Measurements from ENCODE around the gene FGF19.

Gene FGF19

GRCh38 chr11:69708736-69709401, 5.0 kb upstream of the FGF19 start:
- Mint-ChIP-seq H3K4me3 (no peak overlapping the region), H3K27me3 (peaks cover 53% of the 10 kb centered on the region)

GRCh38 chr11:69707176-69707575, 3.4 kb upstream of the FGF19 start:
- intact Hi-C loops (cut with micrococcal nuclease) = no loop called here
- Mint-ChIP-seq H3K36me3 (ENCODE audit: low read depth) (no peaks in the 10 kb centered on the region), H3K9me3 (no peaks in the 10 kb centered on the region), H3K4me1 (ENCODE audit: low read depth) (peaks cover 13% of the 10 kb centered on the region), H3K27me3 (peaks cover 68% of the 10 kb centered on the region), H3K27ac (no peak overlapping the region), H3K4me3 (no peak overlapping the region)

More at GRCh38 chr11:69708736-69709401, 5.0 kb upstream of the FGF19 start:
- no peaks in the 10 kb centered on the region for H3K9me3 Mint-ChIP-seq
- no peak overlapping the region for H3K27ac Mint-ChIP-seq
- peaks cover 22% of the 10 kb centered on the region for H3K4me1 Mint-ChIP-seq (ENCODE audit: low read depth)
- intact Hi-C loops (cut with micrococcal nuclease) = no loop called here
- no peaks in the 10 kb centered on the region for H3K36me3 Mint-ChIP-seq (ENCODE audit: low read depth)

- no peaks in the 10 kb centered on the region for H3K36me3 Mint-ChIP-seq (ENCODE audit: low read depth)
- peaks cover 9% of the 10 kb centered on the region for H3K4me1 Mint-ChIP-seq (ENCODE audit: low read depth)
- no peak overlapping the region for H3K4me3 Mint-ChIP-seq
- H3K27me3 Mint-ChIP-seq = peaks cover 74% of the 10 kb centered on the region
- intact Hi-C loops (cut with micrococcal nuclease) = no loop called here
- H3K9me3 Mint-ChIP-seq = no peaks in the 10 kb centered on the region
- no peak overlapping the region for H3K27ac Mint-ChIP-seq
Measured at GRCh38 chr11:69705901-69706787, 2.3 kb upstream of the FGF19 start.

GRCh38 chr11:69705351-69705811, 1.6 kb upstream of the FGF19 start:
- H3K27me3 Mint-ChIP-seq = peaks cover 81% of the 10 kb centered on the region
- no peaks in the 10 kb centered on the region for H3K36me3 Mint-ChIP-seq (ENCODE audit: low read depth)
- H3K9me3 Mint-ChIP-seq = no peaks in the 10 kb centered on the region
- H3K4me3 Mint-ChIP-seq = no peak overlapping the region
- no peak overlapping the region for H3K27ac Mint-ChIP-seq
- intact Hi-C loops (cut with micrococcal nuclease) = no loop called here
- peaks cover 9% of the 10 kb centered on the region for H3K4me1 Mint-ChIP-seq (ENCODE audit: low read depth)

GRCh38 chr11:69704508-69705253, 859 bp upstream of the FGF19 start:
- H3K4me3 Mint-ChIP-seq = no peak overlapping the region
- H3K27ac Mint-ChIP-seq = no peak overlapping the region
- H3K9me3 Mint-ChIP-seq = no peaks in the 10 kb centered on the region
- no peaks in the 10 kb centered on the region for H3K36me3 Mint-ChIP-seq (ENCODE audit: low read depth)
- H3K4me1 Mint-ChIP-seq (ENCODE audit: low read depth) = peaks cover 9% of the 10 kb centered on the region
- peaks cover 84% of the 10 kb centered on the region for H3K27me3 Mint-ChIP-seq
- intact Hi-C loops (cut with micrococcal nuclease) = no loop called here

- no peaks in the 10 kb centered on the region for H3K9me3 Mint-ChIP-seq
- H3K27me3 Mint-ChIP-seq = peaks cover 89% of the 10 kb centered on the region
- H3K27ac Mint-ChIP-seq = no peak overlapping the region
- H3K4me1 Mint-ChIP-seq (ENCODE audit: low read depth) = peaks cover 9% of the 10 kb centered on the region
- intact Hi-C loops (cut with micrococcal nuclease) = no loop called here
- H3K36me3 Mint-ChIP-seq (ENCODE audit: low read depth) = no peaks in the 10 kb centered on the region
- no peak overlapping the region for H3K4me3 Mint-ChIP-seq
Measured at GRCh38 chr11:69703453-69703767, 412 bp downstream of the FGF19 start.

- Mint-ChIP-seq H3K4me3 (no peak overlapping the region), H3K4me1 (ENCODE audit: low read depth) (peaks cover 9% of the 10 kb centered on the region), H3K36me3 (ENCODE audit: low read depth) (no peaks in the 10 kb centered on the region), H3K9me3 (no peaks in the 10 kb centered on the region), H3K27ac (no peak overlapping the region), H3K27me3 (peaks cover 88% of the 10 kb centered on the region)
- intact Hi-C loops (cut with micrococcal nuclease) = no loop called here
Measured at GRCh38 chr11:69702769-69703452, 911 bp downstream of the FGF19 start.

- H3K9me3 Mint-ChIP-seq = no peaks in the 10 kb centered on the region
- intact Hi-C loops (cut with micrococcal nuclease) = no loop called here
- H3K4me3 Mint-ChIP-seq = no peak overlapping the region
- H3K27ac Mint-ChIP-seq = no peak overlapping the region
- H3K36me3 Mint-ChIP-seq (ENCODE audit: low read depth) = no peaks in the 10 kb centered on the region
- peaks cover 84% of the 10 kb centered on the region for H3K27me3 Mint-ChIP-seq
- H3K4me1 Mint-ChIP-seq (ENCODE audit: low read depth) = peaks cover 9% of the 10 kb centered on the region
Measured at GRCh38 chr11:69702239-69702691, 1.6 kb downstream of the FGF19 start.

GRCh38 chr11:69700278-69701140, 3.3 kb downstream of the FGF19 start:
- Mint-ChIP-seq H3K9me3 (no peaks in the 10 kb centered on the region), H3K27me3 (peaks cover 73% of the 10 kb centered on the region), H3K4me3 (no peak overlapping the region), H3K36me3 (ENCODE audit: low read depth) (no peaks in the 10 kb centered on the region), H3K4me1 (ENCODE audit: low read depth) (peaks cover 6% of the 10 kb centered on the region), H3K27ac (no peak overlapping the region)
- intact Hi-C loops (cut with micrococcal nuclease) = no loop called here

- Mint-ChIP-seq H3K9me3 (no peaks in the 10 kb centered on the region), H3K4me3 (no peak overlapping the region), H3K36me3 (ENCODE audit: low read depth) (no peaks in the 10 kb centered on the region), H3K4me1 (ENCODE audit: low read depth) (no peaks in the 10 kb centered on the region), H3K27ac (no peak overlapping the region), H3K27me3 (peaks cover 63% of the 10 kb centered on the region)
- intact Hi-C loops (cut with micrococcal nuclease) = no loop called here
Measured at GRCh38 chr11:69699213-69699612, 4.6 kb downstream of the FGF19 start.

- Mint-ChIP-seq H3K36me3 (ENCODE audit: low read depth) (no peaks in the 10 kb centered on the region), H3K9me3 (no peaks in the 10 kb centered on the region), H3K27ac (no peak overlapping the region), H3K4me3 (no peak overlapping the region), H3K4me1 (ENCODE audit: low read depth) (no peaks in the 10 kb centered on the region), H3K27me3 (peaks cover 54% of the 10 kb centered on the region)
- intact Hi-C loops (cut with micrococcal nuclease) = no loop called here
Measured at GRCh38 chr11:69698362-69698761, 5.5 kb downstream of the FGF19 start.

- Mint-ChIP-seq H3K27me3 (peaks cover 51% of the 10 kb centered on the region), H3K27ac (no peak overlapping the region), H3K9me3 (no peaks in the 10 kb centered on the region), H3K4me3 (no peak overlapping the region), H3K36me3 (ENCODE audit: low read depth) (no peaks in the 10 kb centered on the region), H3K4me1 (ENCODE audit: low read depth) (no peaks in the 10 kb centered on the region)
- intact Hi-C loops (cut with micrococcal nuclease) = no loop called here
Measured at GRCh38 chr11:69697861-69698260, 6.0 kb downstream of the FGF19 start.

GRCh38 chr11:69697469-69697843, 6.4 kb downstream of the FGF19 start:
- H3K27ac Mint-ChIP-seq = no peak overlapping the region
- peaks cover 50% of the 10 kb centered on the region for H3K27me3 Mint-ChIP-seq
- intact Hi-C loops (cut with micrococcal nuclease) = no loop called here
- no peaks in the 10 kb centered on the region for H3K4me1 Mint-ChIP-seq (ENCODE audit: low read depth)
- peaks cover 4% of the 10 kb centered on the region for H3K9me3 Mint-ChIP-seq
- H3K36me3 Mint-ChIP-seq (ENCODE audit: low read depth) = no peaks in the 10 kb centered on the region
- H3K4me3 Mint-ChIP-seq = no peak overlapping the region
